GM06990 (cell line): Measurements from ENCODE around the gene CCDC102A.

Experiments
- DNase-seq: peaks from one replicate; pipeline ENCODE4 v3.0.0-alpha.2; 2011; ENCODE audit not compliant: insufficient read length; ENCODE audit errors: extremely low read depth
- H3K27me3 ChIP-seq: replicated peaks from 2 replicates; pipeline ENCODE4 v1.6.0; 2011; ENCODE audit warnings: low read length; ENCODE audit not compliant: control insufficient read depth, insufficient read depth
- H3K36me3 ChIP-seq: 2 replicates; pipeline ENCODE4 v1.5.1; 2011; ENCODE audit warnings: low read length; ENCODE audit not compliant: control insufficient read depth, insufficient read depth
- H3K4me3 ChIP-seq: replicated peaks from 2 replicates; pipeline ENCODE4 v1.5.1; 2011; ENCODE audit warnings: low read depth, mild to moderate bottlenecking, control low read depth, low read length
- CTCF ChIP-seq: IDR thresholded peaks from 2 replicates; pipeline ENCODE4 v1.5.1; 2011; ENCODE audit warnings: low read length, control low read depth, mild to moderate bottlenecking, inconsistent platforms; ENCODE audit not compliant: insufficient read depth, poor library complexity, severe bottlenecking

Gene CCDC102A

DNA sequence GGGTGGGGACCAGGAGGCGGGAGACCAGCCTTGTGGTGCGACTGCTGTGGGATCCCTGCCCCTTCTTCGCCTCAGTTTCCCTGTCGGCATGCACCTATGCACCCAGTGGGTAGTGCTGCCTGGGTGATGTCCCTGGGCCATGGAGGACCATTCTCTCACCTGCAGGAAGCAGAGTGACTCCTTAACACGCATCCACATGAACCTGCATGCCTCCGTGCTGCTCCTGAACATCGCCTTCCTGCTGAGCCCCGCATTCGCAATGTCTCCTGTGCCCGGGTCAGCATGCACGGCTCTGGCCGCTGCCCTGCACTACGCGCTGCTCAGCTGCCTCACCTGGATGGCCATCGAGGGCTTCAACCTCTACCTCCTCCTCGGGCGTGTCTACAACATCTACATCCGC, 31.3 kb upstream of the CCDC102A start:
- Histone ChIP-seq H3K27me3 (no peaks in the 10 kb centered on the region), H3K4me3 (no peak overlapping the region), H3K36me3 (peaks cover 61% of the 10 kb centered on the region)
- DNase-seq, result no peak
- TF ChIP-seq CTCF, result no peak

DNA sequence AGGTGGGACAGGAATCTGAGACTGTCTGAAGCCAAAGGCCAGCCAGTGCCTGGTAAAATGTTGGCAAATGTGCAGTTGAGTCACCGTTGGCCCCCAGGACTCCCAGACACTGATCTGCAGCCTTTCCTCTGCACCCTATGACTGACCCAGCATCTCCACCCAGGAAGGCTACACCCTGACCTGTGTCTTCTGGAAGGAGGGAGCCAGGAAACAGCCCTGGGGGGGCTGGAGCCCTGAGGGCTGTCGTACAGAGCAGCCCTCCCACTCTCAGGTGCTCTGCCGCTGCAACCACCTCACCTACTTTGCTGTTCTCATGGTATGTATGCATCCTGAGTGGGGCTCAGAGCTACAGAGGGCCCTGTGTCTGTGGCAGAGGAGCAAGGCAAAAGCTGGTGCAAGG, 30.1 kb upstream of the CCDC102A start:
- no peak for TF ChIP-seq CTCF
- DNase-seq, result no peak
- no peaks in the 10 kb centered on the region for H3K27me3 ChIP-seq
- H3K36me3 ChIP-seq, result peaks cover 70% of the 10 kb centered on the region
- no peak overlapping the region for H3K4me3 ChIP-seq

DNA sequence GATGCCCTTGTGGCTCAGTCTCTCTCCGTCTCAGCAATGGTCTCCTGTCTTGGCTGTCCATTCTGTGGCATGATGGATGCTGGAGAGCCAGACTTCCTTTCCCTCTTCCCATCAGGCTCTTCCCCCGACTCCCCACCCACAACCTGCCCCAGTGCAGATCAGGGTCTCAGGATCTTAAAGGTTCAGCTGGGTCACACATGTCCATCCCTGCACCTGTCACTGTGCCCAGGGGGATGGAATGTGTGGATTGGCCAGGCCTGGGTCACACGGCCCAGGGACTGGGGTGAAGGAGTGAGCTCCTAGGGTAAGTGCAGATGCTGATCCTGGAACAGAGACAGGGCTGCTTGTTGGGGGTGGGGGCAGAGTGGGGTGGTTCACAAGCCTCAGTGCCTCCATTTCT, 29.1 kb upstream of the CCDC102A start:
- Histone ChIP-seq H3K27me3 (no peaks in the 10 kb centered on the region), H3K4me3 (no peak overlapping the region), H3K36me3 (peaks cover 66% of the 10 kb centered on the region)
- DNase-seq, result no peak
- TF ChIP-seq CTCF, result no peak

DNA sequence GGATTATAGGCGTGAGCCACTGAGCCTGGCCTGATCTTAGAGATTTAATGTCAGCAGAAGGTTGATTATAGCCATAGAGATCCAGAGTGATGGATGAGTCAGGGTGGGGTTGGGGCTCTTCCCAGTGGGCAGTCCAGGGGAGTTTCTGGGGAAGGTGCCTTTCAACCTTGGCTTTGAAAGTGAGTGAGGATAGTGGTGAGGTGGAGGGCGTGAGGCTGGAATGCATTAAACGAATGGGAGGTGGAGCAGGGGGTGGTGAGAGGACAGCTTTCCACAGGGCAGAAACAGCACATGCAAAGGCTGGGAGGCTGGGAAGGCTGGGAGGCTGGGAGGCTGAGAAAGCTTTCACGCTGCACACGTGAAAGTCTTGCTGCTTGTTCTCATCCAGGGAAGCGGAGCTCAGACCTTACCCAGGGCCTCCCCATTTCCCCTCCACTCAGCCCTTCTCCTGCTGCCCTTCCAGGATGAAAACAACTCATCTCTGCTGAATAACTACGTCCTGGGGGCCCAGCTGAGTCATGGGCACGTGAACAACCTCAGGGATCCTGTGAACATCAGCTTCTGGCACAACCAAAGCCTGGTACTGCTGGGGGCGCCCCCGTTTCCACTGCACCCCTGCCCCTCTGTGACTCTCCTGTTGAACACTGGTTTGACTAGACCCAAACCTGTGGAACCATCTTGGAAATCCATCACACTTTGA, 28.4 kb upstream of the CCDC102A start:
- DNase-seq, result no peak
- Histone ChIP-seq H3K36me3 (peaks cover 60% of the 10 kb centered on the region), H3K27me3 (no peaks in the 10 kb centered on the region), H3K4me3 (no peak overlapping the region)
- no peak for TF ChIP-seq CTCF

DNA sequence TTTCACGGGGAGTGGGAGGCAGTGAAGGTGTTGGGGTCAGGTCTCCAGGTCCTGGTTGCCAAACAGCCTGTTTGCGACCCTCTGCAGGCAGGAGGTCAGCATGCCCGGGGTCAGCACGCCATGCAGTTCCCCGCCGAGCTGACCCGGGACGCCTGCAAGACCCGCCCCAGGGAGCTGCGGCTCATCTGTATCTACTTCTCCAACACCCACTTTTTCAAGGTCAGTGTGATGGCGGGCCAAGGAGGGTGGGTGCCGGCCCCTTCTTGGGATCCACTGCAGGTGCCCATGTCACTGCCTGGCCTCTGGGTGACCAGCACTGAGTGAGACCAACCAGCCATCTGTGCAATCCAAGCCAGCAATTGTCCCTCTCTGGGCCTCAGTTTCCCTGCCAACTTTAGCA, 27.4 kb upstream of the CCDC102A start:
- H3K4me3 ChIP-seq, result no peak overlapping the region
- H3K27me3 ChIP-seq, result no peaks in the 10 kb centered on the region
- no peak for DNase-seq
- H3K36me3 ChIP-seq, result peaks cover 59% of the 10 kb centered on the region
- no peak for TF ChIP-seq CTCF

DNA sequence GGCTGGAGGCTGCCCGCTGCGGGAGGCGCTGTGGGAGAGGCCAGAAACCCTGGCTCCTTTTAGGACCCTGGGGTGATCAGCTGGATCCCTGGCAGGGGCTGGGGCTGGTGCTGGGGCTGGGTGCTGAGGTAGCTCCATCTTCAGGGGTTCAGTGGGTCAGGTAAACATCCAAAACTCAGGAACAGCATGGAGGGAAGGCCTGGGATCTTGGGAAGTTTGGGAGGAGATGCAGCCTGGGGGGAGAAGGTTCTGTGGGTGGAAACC, 27.0 kb upstream of the CCDC102A start:
- H3K36me3 ChIP-seq, result peaks cover 61% of the 10 kb centered on the region
- no peak for TF ChIP-seq CTCF
- H3K27me3 ChIP-seq, result no peaks in the 10 kb centered on the region
- DNase-seq, result no peak
- H3K4me3 ChIP-seq, result no peak overlapping the region
